ENCODE results near the gene CASZ1. TPM values are rescaled to one million over a fixed set of nuclear protein-coding genes. Genes with fewer than 3 reads are reported as not detected.

Gene CASZ1
- total and polyA plus RNA-seq, 9 of the 15 experiments (the other 6 are each of a cell fraction or from before 2014, with no cell fraction given), result 0.01 to 4.0 (median 0.76) TPM; not detected in 1

DNA sequence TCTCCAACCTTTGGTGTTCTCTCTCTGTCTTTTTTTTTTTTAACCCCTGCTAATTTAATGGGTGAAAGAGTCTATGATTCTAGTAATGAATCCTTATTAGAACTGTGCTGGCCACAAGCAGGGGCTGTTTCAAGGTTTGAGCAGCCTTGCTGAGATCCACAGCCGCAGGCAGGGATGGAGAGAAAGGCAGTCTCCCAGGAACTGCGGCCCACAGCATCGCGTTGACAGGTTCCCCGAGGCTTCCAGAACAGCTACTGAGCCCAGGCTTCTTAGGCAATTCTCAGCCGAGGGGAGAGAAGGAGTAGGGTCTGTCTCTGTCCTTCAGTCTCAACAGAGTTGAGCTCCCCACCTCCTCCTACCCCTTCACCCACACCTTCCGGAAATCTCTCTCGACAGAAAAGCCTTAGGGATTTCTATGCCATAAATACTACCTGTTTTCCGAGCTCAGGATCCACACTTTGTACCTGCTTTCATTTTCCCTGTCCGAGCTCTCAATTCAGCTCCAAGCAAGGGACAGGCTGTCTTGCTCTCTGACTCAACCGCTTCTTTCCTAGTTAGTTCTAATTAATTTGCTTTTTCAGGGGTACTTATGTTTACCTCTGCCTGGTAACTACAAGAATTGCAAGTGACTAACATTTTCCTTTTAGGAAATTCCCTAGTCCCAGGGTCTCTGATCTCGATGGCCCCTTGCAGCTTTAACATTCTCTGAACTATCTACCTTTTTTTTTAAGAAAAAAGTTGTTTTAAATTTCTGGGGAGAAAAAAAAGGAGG, 6.7 kb upstream of the CASZ1 start:
- Histone ChIP-seq H3K4me1 (replicated peaks in 1 of 2; ENCODE audit: control insufficient read depth in 2 of 2, insufficient read depth in 2 of 2, low read length in 2 of 2) (peaks cover 0 to 4% of the 10 kb centered on the region in 2 experiments; a peak in 1 of 5 replicates), H2AFZ (ENCODE audit: low read depth, low read length) (no peak overlapping the region), H3K9ac (ENCODE audit: insufficient read depth in 1 of 2, low read depth in 2 of 2, low read length in 2 of 2) (no peak overlapping the region; a peak in 1 of 4 replicates), H4K20me1 (replicated peaks; ENCODE audit: control insufficient read depth, insufficient read depth, low read length) (0 out of 2 replicates have a peak, but pooled peaks cover 2% of the 10 kb centered on the region), H3K36me3 (ENCODE audit: control insufficient read depth, insufficient read depth, low read length) (no peaks in the 10 kb centered on the region), H3K9me3 (replicated peaks; ENCODE audit: control insufficient read depth, insufficient read depth, low read depth, low read length) (no peaks in the 10 kb centered on the region), H3K4me3 (no peak overlapping the region), H3K9me1 (ENCODE audit: control insufficient read depth, insufficient read depth, low read length) (no peaks in the 10 kb centered on the region), H3K27ac (ENCODE audit: extremely low read depth, low read depth, low read length) (no peak overlapping the region), H3K4me2 (ENCODE audit: insufficient read depth, low read length) (no peak overlapping the region), H3K27me3 (ENCODE audit: control insufficient read depth in 2 of 2, insufficient read depth in 2 of 2, low read length in 2 of 2) (peaks cover 42 to 72% of the 10 kb centered on the region in 2 experiments), H3K79me2 (ENCODE audit: control insufficient read depth, insufficient read depth, low read length) (no peaks in the 10 kb centered on the region)
- intact Hi-C loops (cut with micrococcal nuclease), result no loop called here
- in situ Hi-C loops (cut with MboI), result no loop called here
- ChIA-PET CTCF (ENCODE audit: low intra/inter-chr PET ratio) (interaction anchor here (0.7 kb wide), 1 partner anchor 1571 kb away, joined by 3 read pairs; no protein-coding TSS in a partner anchor), POLR2A (interaction anchor here (0.5 kb wide), 2 partner anchors 11 to 1923 kb away, joined by 3 read pairs; no protein-coding TSS in a partner anchor)
- DNase-seq (ENCODE audit: extremely low read depth in 1 of 4, low spot score in 3 of 4) (no peak), FAIRE-seq (peak; percentile 55), ATAC-seq (peak; percentile 41; the same call in 1 of the 3 replicates)
- TF ChIP-seq GATAD2A (IDR thresholded peaks at IDR 0.05) (no peak), DACH1 (IDR thresholded peaks at IDR 0.05; ENCODE audit: partially characterized antibody) (no peak), PRPF4 (IDR thresholded peaks at IDR 0.05; ENCODE audit: insufficient read depth, low read depth, low read length, poor library complexity, severe bottlenecking) (no peak), RB1 (IDR thresholded peaks at IDR 0.05; ENCODE audit: low read depth) (no peak), ZNF75A (CRISPR knock-in tag; IDR thresholded peaks at IDR 0.05) (no peak)
- WGBS (ENCODE audit: insufficient coverage, low coverage, missing lambda C conversion rate), result 2% methylated on average over 12 of the region's 12 CpGs
- BruUV-seq (replicated peaks), result no TSS peak
